Neural cell (in vitro differentiated cells): ENCODE data around the gene MAMDC4.

Experiments used
- CTCF ChIP-seq: fragments of 450-650 bp; IDR thresholded peaks from 2 replicates; pipeline ENCODE4 v1.5.1; 2014; ENCODE audit warnings: antibody characterized with exemption, mild to moderate bottlenecking, moderate library complexity; ENCODE audit not compliant: poor library complexity, severe bottlenecking
- EP300 ChIP-seq: fragments of 450-650 bp; conservative IDR thresholded peaks from 2 replicates; pipeline ENCODE4 v1.6.1; 2014; ENCODE audit warnings: antibody characterized with exemption, mild to moderate bottlenecking, moderate library complexity; ENCODE audit not compliant: poor library complexity, severe bottlenecking
- EZH2 ChIP-seq: fragments of 200-600, 300-800 bp; shearing (Covaris generic), sonication (generic); IDR thresholded peaks from 2 replicates; pipeline ENCODE4 v1.6.1; 2014; ENCODE audit warnings: antibody characterized with exemption, low read length, borderline replicate concordance, mild to moderate bottlenecking; ENCODE audit not compliant: insufficient read depth, poor library complexity, severe bottlenecking
- POLR2AphosphoS5 ChIP-seq: IDR thresholded peaks from 2 replicates; pipeline ENCODE4 v1.6.1; 2012
- RAD21 ChIP-seq: fragments of 450-650 bp; conservative IDR thresholded peaks from 2 replicates; pipeline ENCODE4 v1.6.1; 2014; ENCODE audit warnings: antibody characterized with exemption, mild to moderate bottlenecking, moderate library complexity
- TAF1 ChIP-seq: IDR thresholded peaks from 2 replicates; pipeline ENCODE4 v1.6.1; 2012; ENCODE audit warnings: low read depth
- TF ChIP-seq, protein P1 (sequence below): IDR thresholded peaks from 2 replicates; pipeline ENCODE4 v1.6.1; 2012; ENCODE audit warnings: borderline replicate concordance

- TF ChIP-seq POLR2AphosphoS5 (no peak), CTCF (no peak), EZH2 (no peak), RAD21 (no peak), TAF1 (no peak), EP300 (no peak)
- TF ChIP-seq, protein P1, sequence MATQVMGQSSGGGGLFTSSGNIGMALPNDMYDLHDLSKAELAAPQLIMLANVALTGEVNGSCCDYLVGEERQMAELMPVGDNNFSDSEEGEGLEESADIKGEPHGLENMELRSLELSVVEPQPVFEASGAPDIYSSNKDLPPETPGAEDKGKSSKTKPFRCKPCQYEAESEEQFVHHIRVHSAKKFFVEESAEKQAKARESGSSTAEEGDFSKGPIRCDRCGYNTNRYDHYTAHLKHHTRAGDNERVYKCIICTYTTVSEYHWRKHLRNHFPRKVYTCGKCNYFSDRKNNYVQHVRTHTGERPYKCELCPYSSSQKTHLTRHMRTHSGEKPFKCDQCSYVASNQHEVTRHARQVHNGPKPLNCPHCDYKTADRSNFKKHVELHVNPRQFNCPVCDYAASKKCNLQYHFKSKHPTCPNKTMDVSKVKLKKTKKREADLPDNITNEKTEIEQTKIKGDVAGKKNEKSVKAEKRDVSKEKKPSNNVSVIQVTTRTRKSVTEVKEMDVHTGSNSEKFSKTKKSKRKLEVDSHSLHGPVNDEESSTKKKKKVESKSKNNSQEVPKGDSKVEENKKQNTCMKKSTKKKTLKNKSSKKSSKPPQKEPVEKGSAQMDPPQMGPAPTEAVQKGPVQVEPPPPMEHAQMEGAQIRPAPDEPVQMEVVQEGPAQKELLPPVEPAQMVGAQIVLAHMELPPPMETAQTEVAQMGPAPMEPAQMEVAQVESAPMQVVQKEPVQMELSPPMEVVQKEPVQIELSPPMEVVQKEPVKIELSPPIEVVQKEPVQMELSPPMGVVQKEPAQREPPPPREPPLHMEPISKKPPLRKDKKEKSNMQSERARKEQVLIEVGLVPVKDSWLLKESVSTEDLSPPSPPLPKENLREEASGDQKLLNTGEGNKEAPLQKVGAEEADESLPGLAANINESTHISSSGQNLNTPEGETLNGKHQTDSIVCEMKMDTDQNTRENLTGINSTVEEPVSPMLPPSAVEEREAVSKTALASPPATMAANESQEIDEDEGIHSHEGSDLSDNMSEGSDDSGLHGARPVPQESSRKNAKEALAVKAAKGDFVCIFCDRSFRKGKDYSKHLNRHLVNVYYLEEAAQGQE = no peak
These were observed 11.6 kb downstream of the MAMDC4 start for GRCh38 chr9:136863623-136864273.
